HG02610 (cell line): ENCODE data around the gene NRXN3.
"Not testable (repeated sequence)": the region's sequence is repeated elsewhere in the genome, so short reads cannot be mapped to it uniquely, and the experiment has no call there.

Experiments
- ATAC-seq: cut with Tn5 transposase; IDR thresholded peaks from one replicate; pipeline ENCODE4 v1.9.1; 2021; ENCODE audit warnings: mild to moderate bottlenecking, moderate library complexity; ENCODE audit not compliant: unreplicated experiment

NRXN3 gene

DNA sequence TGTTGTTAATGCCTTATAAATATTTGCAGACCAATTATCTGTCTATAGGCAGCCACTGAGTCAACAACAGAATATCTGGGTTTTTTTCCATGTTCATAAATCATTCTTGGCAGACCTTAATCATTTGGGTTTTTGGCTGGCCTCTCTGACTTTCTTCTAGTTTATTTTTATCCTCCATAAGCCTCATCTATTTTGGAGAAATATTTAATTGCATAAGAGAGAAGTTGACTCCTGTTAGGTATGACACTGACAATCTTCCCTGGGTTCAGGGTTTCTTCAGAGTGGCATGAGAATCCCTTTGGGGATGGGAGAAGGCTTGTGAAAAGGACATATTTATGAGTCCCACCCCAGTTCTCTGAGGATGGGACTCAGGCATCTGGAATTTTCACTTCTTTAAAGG lies 299.8 kb downstream of the NRXN3 start:
- no peak for ATAC-seq

DNA sequence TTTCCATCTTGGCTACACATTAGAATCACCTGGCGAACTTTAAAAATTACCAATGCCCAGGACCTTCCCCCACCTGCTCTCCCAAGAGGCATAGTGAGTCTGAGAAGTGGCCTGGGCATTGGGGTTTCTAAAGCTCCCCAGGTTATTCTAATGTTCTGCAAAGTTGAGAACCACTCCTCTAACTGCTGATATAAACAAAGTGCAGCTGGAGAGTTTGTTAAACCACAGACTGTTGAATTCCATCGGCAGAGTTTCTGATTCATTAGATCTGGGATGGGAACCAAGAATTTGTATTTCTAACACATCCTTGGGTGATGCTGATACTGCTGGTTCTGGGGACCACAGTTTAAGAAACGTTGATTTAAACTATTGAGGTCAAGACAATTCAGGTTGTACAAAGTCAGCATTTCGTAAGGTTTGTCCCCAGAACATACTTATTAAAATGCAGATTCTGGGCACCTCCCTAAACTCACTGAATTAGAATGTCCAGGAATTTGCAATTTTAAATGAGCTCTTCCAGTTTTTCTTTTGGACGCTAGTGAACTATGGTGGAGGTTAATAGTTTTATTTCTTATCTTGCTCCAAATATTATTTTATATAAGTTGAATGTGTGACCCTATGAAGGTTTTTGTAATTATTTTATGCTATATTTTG lies 309.1 kb downstream of the NRXN3 start:
- ATAC-seq = no peak

DNA sequence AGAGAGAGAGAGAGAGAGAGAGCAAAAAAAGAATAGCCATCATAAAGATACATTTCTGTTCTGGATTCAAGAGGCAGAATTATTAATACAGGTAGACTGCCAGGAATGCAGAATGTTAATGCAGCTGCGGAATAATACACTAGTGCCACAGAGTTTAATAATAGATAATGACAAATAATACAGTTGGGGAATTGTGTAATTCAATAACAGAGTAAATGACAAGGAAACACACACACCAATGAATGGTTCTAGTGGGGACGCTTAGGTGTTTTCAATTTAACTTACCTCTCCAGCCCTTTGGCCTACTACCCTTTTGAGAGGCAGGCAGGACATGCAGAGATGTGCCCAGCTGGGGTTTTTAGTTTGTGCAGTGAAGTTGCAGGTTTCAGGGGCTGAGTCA lies 313.9 kb downstream of the NRXN3 start:
- ATAC-seq = no peak

DNA sequence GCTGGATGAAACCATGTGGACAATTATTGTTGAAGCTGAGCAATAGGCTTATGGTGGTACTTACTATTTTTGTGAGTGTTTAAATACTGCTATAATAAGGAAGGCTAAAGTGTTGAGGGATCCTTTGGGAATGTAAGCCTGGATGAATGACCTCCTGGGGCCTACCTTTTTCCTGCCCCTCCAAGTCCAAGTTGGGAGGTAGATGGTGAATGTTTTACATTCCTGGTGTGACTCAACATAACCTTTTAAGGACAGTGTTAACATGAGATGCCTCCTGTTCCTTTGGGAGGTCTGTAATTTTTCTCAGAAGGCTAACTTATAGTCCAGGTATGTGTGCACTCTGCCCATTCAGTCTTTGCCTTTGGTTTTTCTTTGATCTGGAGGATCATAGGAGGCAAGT lies 315.9 kb downstream of the NRXN3 start:
- no peak for ATAC-seq

DNA sequence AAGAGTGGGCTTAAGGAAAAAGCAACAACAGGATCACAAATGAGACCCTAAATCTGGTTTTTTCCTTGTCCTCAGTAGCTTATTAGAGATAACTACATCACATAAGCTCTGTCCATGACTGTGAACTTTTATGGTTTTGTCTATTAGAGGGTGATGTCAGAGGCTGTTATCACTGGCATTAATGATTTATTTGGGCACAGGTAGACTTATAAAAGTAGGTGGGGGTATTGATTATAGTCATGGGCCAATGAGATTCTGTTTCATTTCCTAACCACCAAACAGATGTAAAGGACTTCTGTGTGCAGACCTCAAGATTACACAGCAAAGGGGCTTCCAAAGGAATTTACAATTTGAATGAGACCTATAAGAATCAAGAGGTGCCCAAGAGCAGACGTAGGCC lies 316.4 kb downstream of the NRXN3 start:
- no peak for ATAC-seq

DNA sequence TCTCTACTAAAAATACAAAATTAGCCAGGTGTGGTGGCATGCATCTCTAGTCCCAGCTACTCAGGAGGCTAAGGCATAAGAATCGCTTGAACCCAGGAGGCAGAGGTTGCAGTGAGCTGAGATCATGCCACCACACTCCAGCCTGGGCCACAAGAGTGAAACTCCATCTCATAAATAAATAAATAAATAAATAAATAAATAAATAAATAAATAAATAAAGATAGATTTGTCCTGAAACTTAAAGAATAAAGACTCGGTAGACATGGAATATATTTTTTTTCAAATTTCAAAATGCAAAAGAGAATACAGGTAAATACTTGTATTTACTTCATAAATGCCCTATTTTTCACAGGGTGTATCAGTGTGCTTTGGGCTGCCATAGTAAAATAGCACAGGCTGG lies 317.4 kb downstream of the NRXN3 start:
- not testable (repeated sequence) for ATAC-seq

DNA sequence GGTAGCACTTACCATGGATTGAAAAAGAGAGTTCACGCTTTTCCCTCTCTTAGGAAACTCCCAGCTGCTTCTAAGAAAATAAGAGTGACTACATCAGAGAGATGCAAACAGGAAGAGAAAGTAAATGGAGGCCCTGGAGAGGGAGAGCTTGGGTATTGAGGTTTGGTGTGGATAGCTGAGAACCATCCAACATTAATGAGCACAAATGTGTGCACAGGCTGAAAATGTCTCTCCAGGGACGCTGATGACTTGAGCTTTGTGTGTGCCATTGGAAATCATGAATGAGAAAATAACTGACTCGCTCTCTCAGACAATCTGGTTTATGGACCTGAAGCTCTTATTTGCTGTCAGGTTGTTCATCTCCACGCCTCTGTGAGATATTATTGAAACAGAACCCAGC lies 318.8 kb downstream of the NRXN3 start:
- ATAC-seq = no peak

DNA sequence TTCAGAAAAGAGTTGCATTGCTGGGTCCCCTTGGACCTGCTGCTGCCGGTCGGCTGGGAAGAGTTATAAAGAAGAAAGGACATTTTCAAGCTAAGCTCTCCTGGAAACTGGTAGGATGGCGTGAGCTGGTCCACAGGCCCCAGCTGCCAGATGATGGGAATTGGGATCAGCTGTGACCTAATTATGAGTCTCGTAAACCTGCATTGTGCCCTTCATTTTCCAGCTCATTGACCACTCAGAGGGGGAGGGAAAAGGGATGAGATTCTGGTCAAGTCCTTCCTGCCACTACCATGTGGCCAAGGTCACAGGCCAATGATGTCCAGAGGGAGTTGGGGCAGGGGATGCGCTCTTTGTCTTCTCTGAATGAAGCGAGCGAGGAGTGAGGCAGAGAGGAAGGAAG lies 320.9 kb downstream of the NRXN3 start:
- ATAC-seq = no peak

DNA sequence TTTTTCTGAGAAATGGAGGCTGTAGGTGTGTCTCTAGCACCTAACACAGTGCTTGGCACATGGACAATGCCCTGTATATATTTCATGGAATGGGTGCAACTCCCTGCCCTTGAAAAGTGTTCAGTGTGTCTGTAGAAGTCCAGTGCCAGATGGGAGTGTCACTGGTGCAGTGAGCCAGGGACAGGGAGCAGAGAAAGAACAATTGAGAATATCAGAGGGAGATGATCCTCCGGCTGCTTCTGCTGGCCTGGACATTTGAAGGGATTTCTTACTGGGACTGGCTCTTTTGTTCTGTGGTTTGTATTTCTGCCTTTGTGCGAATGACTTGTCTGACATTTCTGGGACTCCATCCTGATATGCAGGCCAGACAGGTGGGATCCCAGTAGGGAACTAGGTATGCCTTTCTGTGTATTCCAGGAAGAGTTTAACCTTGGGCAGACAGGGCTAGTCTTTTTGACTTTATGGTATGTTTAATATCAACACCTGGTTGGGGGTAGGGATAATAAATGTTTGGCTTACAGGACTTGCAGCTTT lies 328.0 kb downstream of the NRXN3 start:
- no peak for ATAC-seq

DNA sequence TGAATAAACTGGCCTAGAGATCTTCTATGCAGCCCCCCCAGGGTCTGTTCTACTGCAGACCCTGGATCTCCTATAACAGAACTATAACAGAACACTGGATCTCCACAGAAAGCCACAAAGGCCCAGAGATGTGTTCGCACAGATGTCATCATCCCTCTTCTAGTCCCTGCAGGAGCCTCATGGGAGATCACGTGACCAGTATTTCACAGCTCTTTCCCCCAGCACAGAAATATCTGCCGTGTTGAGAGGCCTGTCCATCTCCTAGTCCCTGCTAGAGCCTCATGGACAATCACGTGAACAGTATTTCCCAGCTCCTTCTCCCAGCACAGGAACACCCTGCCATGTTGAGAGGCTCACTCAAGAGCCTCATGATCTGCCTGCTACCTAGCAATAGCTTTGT lies 331.7 kb downstream of the NRXN3 start:
- ATAC-seq = no peak

DNA sequence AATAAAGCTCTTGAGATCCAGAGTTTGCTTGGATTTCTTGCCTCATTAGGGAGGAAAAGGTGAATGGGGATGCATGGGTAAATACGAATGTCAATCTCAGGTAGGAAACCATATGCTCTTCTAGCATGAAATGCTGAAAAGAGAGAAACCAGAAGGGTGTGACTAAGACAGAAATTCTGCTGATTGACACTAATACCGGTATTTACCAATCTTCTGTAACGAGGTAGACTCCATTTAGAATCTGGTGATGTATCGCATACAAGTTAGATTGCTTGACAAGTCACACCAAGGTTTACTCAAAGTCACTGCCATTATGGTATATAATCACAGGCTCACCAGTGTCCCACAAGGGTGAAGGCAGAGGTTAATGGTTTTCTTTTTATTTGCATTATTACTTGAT lies 337.9 kb downstream of the NRXN3 start:
- no peak for ATAC-seq

DNA sequence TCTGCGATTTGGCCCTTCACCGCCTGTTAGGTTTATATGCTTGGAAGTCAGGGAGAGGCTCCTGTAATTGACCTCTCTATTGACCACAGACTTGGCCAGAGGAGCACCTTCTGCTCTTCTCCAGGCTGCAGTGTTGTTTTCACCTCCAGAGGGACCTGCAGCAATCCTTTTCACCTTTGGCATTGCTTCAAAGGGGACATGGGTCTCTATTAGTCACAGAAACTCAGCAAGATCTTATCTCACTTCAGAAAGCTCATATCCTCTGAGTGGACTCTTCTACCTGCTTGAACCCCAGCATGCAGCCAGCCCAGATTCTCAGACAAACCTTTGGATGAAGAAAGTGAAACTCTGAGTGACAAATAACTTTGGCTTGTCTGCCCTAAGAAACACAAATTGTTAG lies 339.3 kb downstream of the NRXN3 start:
- ATAC-seq = no peak

DNA sequence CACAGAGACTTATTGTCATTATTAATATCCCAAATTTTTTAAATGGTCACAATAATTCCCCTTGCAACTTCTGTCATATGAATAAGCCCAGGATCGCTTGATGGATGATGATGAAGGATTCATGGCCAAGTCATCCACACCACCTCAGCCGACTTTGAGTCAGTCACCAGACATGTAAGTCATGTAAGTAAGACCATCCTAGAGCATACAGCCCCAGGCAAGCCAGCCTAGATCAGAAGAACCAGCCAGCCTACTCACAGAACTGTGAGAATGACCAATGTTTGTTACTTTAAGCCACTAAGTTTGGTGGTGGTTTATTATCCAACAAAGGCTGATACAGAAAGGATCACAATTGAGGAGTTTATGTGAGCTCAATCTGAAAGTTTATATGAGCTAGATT lies 341.8 kb downstream of the NRXN3 start:
- ATAC-seq = no peak

DNA sequence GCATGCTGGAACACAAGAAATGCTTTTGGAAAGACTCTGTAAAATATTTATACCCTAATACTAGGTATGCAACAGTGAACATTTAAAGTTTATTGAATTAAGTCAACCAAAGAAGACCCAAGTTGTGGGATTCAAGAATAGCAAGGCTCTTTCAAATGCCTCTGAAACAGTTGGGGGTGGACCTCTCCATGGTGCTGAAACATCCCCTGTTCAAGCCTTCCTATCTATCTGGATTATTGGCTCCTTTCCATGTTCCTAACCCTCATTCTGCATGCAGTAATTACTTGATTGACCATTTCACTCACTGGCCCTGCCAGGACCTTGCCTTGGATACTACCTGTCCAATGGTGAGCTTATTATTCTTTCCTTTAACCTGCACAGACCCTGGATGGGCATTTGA lies 349.7 kb downstream of the NRXN3 start:
- no peak for ATAC-seq

DNA sequence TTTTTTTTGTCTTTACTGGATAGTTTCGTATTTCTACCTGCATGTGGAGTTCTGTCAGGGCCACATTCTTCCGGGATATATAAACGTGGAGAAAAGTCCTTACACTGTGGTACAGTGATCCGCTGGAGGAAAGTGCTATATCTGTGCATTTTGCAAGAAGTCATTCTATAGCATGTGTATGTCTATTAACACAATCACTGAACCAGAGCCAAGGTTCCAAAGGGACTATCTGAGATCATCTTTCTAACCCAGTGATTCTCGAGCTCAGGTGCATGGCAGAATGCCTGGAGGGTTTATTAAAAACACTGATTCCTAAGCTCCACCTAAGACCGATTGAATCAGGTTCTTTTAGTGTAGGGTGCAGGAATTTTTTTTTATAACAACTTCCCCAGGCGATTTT lies 354.0 kb downstream of the NRXN3 start:
- ATAC-seq = no peak

DNA sequence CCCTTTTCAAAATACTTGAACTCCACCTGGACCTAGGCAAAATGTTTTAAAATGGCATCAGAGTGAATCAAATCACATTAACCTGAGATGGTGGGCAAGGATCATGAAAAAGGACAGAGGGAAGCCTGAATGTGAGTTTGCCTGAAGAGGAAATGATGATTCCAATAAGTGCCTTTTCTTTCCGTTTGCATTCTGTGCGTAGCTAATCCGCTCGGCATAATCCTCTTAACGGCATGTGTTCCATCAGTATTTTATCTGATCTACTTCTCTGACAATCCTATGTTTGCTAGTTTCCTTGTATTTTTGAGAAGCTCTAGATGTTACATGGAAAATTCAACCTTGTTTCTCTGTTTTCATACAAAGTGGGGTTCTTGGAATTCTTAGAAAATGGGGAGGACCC lies 354.6 kb downstream of the NRXN3 start:
- ATAC-seq = no peak

DNA sequence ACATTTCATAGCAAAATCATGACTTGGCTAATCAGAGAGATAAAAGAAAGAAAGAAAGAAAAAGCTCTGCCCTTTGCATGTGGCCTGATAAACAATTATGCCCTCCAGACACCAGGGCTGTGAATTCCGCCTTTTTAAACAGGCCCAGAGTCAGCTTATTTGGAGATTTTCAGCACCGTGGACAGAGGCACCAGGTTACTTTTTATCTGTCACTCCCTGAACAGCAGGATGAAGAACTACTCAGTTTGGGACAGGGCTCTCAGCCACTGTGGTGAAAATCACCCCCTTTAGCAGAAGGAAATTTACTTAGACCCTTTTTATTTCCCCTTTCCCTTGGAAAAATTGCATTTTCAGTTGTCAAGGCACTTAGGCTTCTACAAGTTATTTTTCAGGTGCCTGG lies 359.9 kb downstream of the NRXN3 start:
- no peak for ATAC-seq

DNA sequence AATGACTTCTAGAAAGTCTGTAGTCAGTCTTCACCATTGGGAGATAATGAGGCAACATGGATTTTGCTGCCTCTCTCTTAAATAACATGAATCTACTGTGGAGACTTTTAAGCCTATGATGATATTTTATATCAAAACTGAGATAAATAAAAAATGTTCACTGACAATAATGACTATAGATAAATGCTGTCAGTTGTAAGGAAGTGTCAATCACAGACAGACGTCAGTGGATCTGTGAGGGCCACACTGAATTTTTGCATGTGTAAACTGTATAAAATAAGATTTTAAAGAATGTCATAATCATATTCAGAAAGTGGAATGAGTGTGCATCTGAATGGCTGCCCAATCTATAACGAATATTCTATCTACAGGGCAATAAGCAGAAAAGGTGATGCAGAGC lies 364.0 kb downstream of the NRXN3 start:
- no peak for ATAC-seq

DNA sequence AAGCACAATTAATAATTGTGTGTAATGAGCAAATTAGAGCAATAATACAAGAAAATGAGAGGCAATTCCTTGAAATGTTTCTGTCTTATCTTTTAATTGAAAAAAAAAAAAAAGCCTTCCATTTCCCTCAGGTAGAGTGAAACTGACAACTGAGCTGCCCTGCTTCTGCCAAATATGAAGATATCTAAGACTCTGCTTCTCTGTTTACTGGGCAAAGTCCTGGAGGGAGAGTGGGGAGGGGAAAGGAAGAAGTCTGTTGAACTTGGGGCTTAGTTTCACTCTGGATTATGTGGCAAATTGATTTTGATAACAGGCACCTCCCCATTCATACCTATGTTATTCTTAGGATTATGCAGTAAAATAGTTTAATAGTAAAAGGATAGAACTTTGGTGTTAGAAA lies 364.9 kb downstream of the NRXN3 start:
- no peak for ATAC-seq

DNA sequence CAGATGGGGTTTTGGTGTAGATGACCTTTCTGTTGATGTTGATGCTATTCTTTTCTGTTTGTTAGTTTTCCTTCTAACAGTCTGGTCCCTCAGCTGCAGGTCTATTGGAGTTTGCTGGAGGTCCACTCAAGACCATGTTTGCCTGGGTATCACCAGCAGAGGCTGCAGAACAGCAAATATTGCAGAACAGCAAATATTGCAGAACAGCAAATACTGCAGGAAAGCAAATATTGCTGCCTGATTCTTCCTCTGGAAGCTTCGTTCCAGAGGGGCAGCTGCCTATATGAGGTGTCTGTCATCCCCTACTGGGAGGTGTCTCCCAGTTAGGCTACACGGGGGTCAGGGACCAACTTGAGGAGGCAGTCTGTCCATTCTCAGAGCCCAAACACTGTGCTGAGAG lies 371.6 kb downstream of the NRXN3 start:
- ATAC-seq = not testable (repeated sequence)

DNA sequence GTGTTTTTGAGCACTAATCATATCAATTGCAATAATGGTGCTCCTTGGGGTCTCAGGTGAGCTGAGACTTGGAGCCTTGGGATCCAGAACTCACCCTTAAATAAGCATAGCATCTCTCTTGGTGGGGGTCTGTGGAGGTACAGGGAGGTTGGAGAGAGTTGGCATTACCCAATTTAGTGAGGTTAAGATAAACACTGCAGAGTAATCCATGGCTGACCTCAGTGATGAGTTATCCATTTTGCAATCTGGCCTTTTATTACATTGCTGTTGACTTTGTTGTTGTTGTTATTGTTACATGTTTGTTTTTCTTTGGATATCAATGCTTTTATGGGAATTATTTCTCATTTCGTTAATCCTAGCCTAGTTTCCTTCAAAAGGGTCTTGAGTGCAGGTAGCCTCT lies 373.3 kb downstream of the NRXN3 start:
- ATAC-seq = no peak

DNA sequence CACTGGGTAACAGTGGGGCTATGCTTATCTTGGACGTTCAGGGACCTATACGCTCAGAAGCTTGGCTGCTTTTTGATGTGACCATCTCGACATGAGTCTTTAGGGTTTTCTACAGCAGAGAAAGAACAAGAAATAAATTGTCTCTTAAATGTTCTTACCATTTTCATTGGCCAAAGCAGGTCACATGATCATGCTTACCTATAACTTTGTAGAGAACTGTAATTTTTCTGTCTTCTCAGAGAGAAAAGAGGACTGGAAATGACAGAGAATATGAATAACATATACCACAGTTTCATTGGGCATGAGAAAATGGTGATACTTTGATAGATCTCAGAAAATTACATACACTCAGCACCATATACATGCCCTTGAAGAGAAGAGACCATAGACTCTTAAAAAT lies 390.9 kb downstream of the NRXN3 start:
- ATAC-seq = no peak
